ENCODE results near the gene HOXB2.
"Not testable (repeated sequence)": the region's sequence is repeated elsewhere in the genome, so short reads cannot be mapped to it uniquely, and the experiment has no call there.

The HOXB2 gene

GRCh38 chr17:48515925-48516900, 28.7 kb downstream of the HOXB2 start:
- DNase-seq (ENCODE audit: low read depth in 2 of 3, low spot score in 2 of 3) = no peak

- no peak for DNase-seq (ENCODE audit: low read depth in 2 of 3, low spot score in 2 of 3)
Measured at GRCh38 chr17:48514477-48514876, 30.4 kb downstream of the HOXB2 start.

- no peak for DNase-seq (ENCODE audit: low read depth in 2 of 3, low spot score in 2 of 3)
Measured at GRCh38 chr17:48513666-48514455, 31.0 kb downstream of the HOXB2 start.

- DNase-seq (ENCODE audit: low read depth in 2 of 3, low spot score in 2 of 3) = no peak
Measured at GRCh38 chr17:48513097-48513496, 31.8 kb downstream of the HOXB2 start.

- no peak for DNase-seq (ENCODE audit: low read depth in 2 of 3, low spot score in 2 of 3)
Measured at GRCh38 chr17:48510761-48511604, 33.9 kb downstream of the HOXB2 start.

- DNase-seq (ENCODE audit: low read depth in 2 of 3, low spot score in 2 of 3) = no peak
Measured at GRCh38 chr17:48510381-48510760, 34.5 kb downstream of the HOXB2 start.

- not testable (repeated sequence) for DNase-seq (ENCODE audit: low read depth in 2 of 3, low spot score in 2 of 3)
Measured at GRCh38 chr17:48509708-48510107, 35.2 kb downstream of the HOXB2 start.

GRCh38 chr17:48506246-48506645, 38.7 kb downstream of the HOXB2 start:
- DNase-seq (ENCODE audit: low read depth in 2 of 3, low spot score in 2 of 3) = no peak

GRCh38 chr17:48505788-48506187, 39.1 kb downstream of the HOXB2 start:
- no peak for DNase-seq (ENCODE audit: low read depth in 2 of 3, low spot score in 2 of 3)

GRCh38 chr17:48504953-48505352, 40.0 kb downstream of the HOXB2 start:
- DNase-seq (ENCODE audit: low read depth in 2 of 3, low spot score in 2 of 3) = no peak

- DNase-seq (ENCODE audit: low read depth in 2 of 3, low spot score in 2 of 3) = no peak
Measured at GRCh38 chr17:48503747-48504146, 41.2 kb downstream of the HOXB2 start.

GRCh38 chr17:48502901-48503300, 42.0 kb downstream of the HOXB2 start:
- DNase-seq (ENCODE audit: low read depth in 2 of 3, low spot score in 2 of 3) = no peak

GRCh38 chr17:48502312-48502711, 42.6 kb downstream of the HOXB2 start:
- no peak for DNase-seq (ENCODE audit: low read depth in 2 of 3, low spot score in 2 of 3)

GRCh38 chr17:48500435-48501426, 44.2 kb downstream of the HOXB2 start:
- no peak for DNase-seq (ENCODE audit: low read depth in 2 of 3, low spot score in 2 of 3)

GRCh38 chr17:48499735-48500434, 45.0 kb downstream of the HOXB2 start:
- DNase-seq (ENCODE audit: low read depth in 2 of 3, low spot score in 2 of 3) = no peak

GRCh38 chr17:48499248-48499647, 45.7 kb downstream of the HOXB2 start:
- no peak for DNase-seq (ENCODE audit: low read depth in 2 of 3, low spot score in 2 of 3)

- no peak for DNase-seq (ENCODE audit: low read depth in 2 of 3, low spot score in 2 of 3)
Measured at GRCh38 chr17:48498164-48498850, 46.6 kb downstream of the HOXB2 start.

- DNase-seq (ENCODE audit: low read depth in 2 of 3, low spot score in 2 of 3) = no peak
Measured at GRCh38 chr17:48497103-48497502, 47.8 kb downstream of the HOXB2 start.

GRCh38 chr17:48494335-48494734, 50.6 kb downstream of the HOXB2 start:
- DNase-seq (ENCODE audit: low read depth in 2 of 3, low spot score in 2 of 3) = no peak

Measured in activated CD8-positive, alpha-beta memory T cell treated with anti-CD3 and anti-CD28 coated beads for 48 hours (primary cell).